Stimulated activated CD4-positive, alpha-beta T cell treated with anti-CD3 and anti-CD28 coated beads, Interleukin-12 subunit alpha, Interleukin-12 subunit beta, amount 100 ng/mL, for 4 hours (primary cell): Measurements from ENCODE around the gene PTPRM.

ENCODE experiments used
- DNase-seq: peaks from one replicate; pipeline ENCODE4 v3.0.0-alpha.2; 2020

PTPRM gene

GRCh38 chr18:8140841-8141501 lies 573.9 kb downstream of the PTPRM start:
- no peak for DNase-seq

- no peak for DNase-seq
Observed at GRCh38 chr18:8142131-8142711, 575.1 kb downstream of the PTPRM start.

- no peak for DNase-seq
Observed at GRCh38 chr18:8142932-8143331, 575.8 kb downstream of the PTPRM start.

- no peak for DNase-seq
Observed at GRCh38 chr18:8151181-8151580, 584.1 kb downstream of the PTPRM start.

GRCh38 chr18:8153887-8154583 lies 586.9 kb downstream of the PTPRM start:
- DNase-seq = no peak

- DNase-seq = no peak
Observed at GRCh38 chr18:8162802-8163201, 595.7 kb downstream of the PTPRM start.

- no peak for DNase-seq
Observed at GRCh38 chr18:8163286-8163959, 596.3 kb downstream of the PTPRM start.

GRCh38 chr18:8165095-8165494 lies 598.0 kb downstream of the PTPRM start:
- no peak for DNase-seq

- no peak for DNase-seq
Observed at GRCh38 chr18:8167026-8167425, 599.9 kb downstream of the PTPRM start.

GRCh38 chr18:8167673-8168072 lies 600.6 kb downstream of the PTPRM start:
- DNase-seq = no peak

- DNase-seq = no peak
Observed at GRCh38 chr18:8169722-8170121, 602.6 kb downstream of the PTPRM start.

GRCh38 chr18:8174771-8175170 lies 607.7 kb downstream of the PTPRM start:
- no peak for DNase-seq

GRCh38 chr18:8175501-8176061 lies 608.5 kb downstream of the PTPRM start:
- DNase-seq = no peak

GRCh38 chr18:8176109-8176508 lies 609.0 kb downstream of the PTPRM start:
- no peak for DNase-seq

- no peak for DNase-seq
Observed at GRCh38 chr18:8176554-8176953, 609.4 kb downstream of the PTPRM start.

- DNase-seq = no peak
Observed at GRCh38 chr18:8177330-8178016, 610.4 kb downstream of the PTPRM start.

GRCh38 chr18:8186413-8186812 lies 619.3 kb downstream of the PTPRM start:
- no peak for DNase-seq

- DNase-seq = no peak
Observed at GRCh38 chr18:8188184-8188583, 621.1 kb downstream of the PTPRM start.

- DNase-seq = no peak
Observed at GRCh38 chr18:8190980-8191379, 623.9 kb downstream of the PTPRM start.

GRCh38 chr18:8194431-8194830 lies 627.3 kb downstream of the PTPRM start:
- DNase-seq = no peak

GRCh38 chr18:8196238-8196637 lies 629.1 kb downstream of the PTPRM start:
- no peak for DNase-seq

GRCh38 chr18:8197499-8197898 lies 630.4 kb downstream of the PTPRM start:
- no peak for DNase-seq

GRCh38 chr18:8207996-8208395 lies 640.9 kb downstream of the PTPRM start:
- DNase-seq = no peak
